Posterior cingulate gyrus (tissue), 11 donors: ENCODE data around the gene DCXR.

Experiments
- DNase-seq, 10 donors: peaks; one replicate each; pipeline versions ENCODE4 v3.0.0 to v3.0.0-alpha.2; 2020 to 2021; ENCODE audit warnings: mixed read lengths in 3 of 10
- intact Hi-C: fragments of 100-400 bp; cut with DNase I; formaldehyde crosslinking; loops from one replicate; pipeline ENCODE4 v1.15.1; 2023

DCXR gene

GRCh38 chr17:82076018-82076784 lies 38.7 kb upstream of the DCXR start:
- intact Hi-C loops, result no loop called here
- no peak for DNase-seq

GRCh38 chr17:82073446-82073845 lies 35.9 kb upstream of the DCXR start:
- intact Hi-C loops, result no loop called here

GRCh38 chr17:82072827-82073226 lies 35.3 kb upstream of the DCXR start:
- intact Hi-C loops, result no loop called here
- no peak for DNase-seq

More at GRCh38 chr17:82073446-82073845, 35.9 kb upstream of the DCXR start:
- no peak for DNase-seq

- intact Hi-C loops, result no loop called here
- DNase-seq, result no peak
These were observed 33.1 kb upstream of the DCXR start for GRCh38 chr17:82070611-82071010.

- intact Hi-C loops, result loop anchor here (1.0 kb wide), 1 partner anchor 13 kb away; no protein-coding TSS in a partner anchor
- peak in 7 of 10 donors; percentile 44 to 95 (median 62) for DNase-seq
These were observed 28.3 kb upstream of the DCXR start, which contains the start of gene DUS1L for GRCh38 chr17:82065638-82066303. Gene DUS1L (minus strand): TSS chr17:82065804. CDS start chr17:82065059, 745 bp downstream.

GRCh38 chr17:82065193-82065637 lies 27.7 kb upstream of the DCXR start:
- intact Hi-C loops, result loop anchor here (1.0 kb wide), 1 partner anchor 13 kb away; no protein-coding TSS in a partner anchor
- DNase-seq, result peak in 2 of 10 donors; percentile 73 to 75

- intact Hi-C loops, result loop anchor here (1.0 kb wide), 1 partner anchor 12 kb away; no protein-coding TSS in a partner anchor
- peak in 1 of 10 donors; percentile 77 for DNase-seq
These were observed 27.1 kb upstream of the DCXR start for GRCh38 chr17:82064433-82065192.

GRCh38 chr17:82063424-82064415 lies 26.2 kb upstream of the DCXR start:
- peak in 2 of 10 donors; percentile 1 to 56 for DNase-seq
- intact Hi-C loops, result no loop called here

GRCh38 chr17:82062984-82063368 lies 25.5 kb upstream of the DCXR start:
- peak in 2 of 10 donors; percentile 2 to 65 for DNase-seq

GRCh38 chr17:82062076-82062983 lies 24.8 kb upstream of the DCXR start:
- peak in 2 of 10 donors; percentile 5 to 81 for DNase-seq

More at GRCh38 chr17:82062984-82063368, 25.5 kb upstream of the DCXR start:
- intact Hi-C loops, result no loop called here

GRCh38 chr17:82061047-82061925 lies 23.8 kb upstream of the DCXR start:
- DNase-seq, result peak in 1 of 10 donors; percentile 81
- intact Hi-C loops, result no loop called here

More at GRCh38 chr17:82062076-82062983, 24.8 kb upstream of the DCXR start:
- intact Hi-C loops, result no loop called here

GRCh38 chr17:82060614-82061013 lies 23.1 kb upstream of the DCXR start:
- peak in 1 of 10 donors; percentile 82 for DNase-seq
- intact Hi-C loops, result no loop called here

- DNase-seq, result no peak
- intact Hi-C loops, result no loop called here
These were observed 22.5 kb upstream of the DCXR start for GRCh38 chr17:82060001-82060380.

GRCh38 chr17:82059272-82060000 lies 21.9 kb upstream of the DCXR start:
- intact Hi-C loops, result loop anchor here (5.0 kb wide), 1 partner anchor 38 kb away; the partner anchor contains the start of gene FASN
- no peak for DNase-seq

GRCh38 chr17:82058855-82059249 lies 21.4 kb upstream of the DCXR start:
- DNase-seq, result no peak
- intact Hi-C loops, result loop anchor here (5.0 kb wide), 1 partner anchor 38 kb away; the partner anchor contains the start of gene FASN

- DNase-seq, result no peak
These were observed 20.8 kb upstream of the DCXR start for GRCh38 chr17:82058230-82058854.

More at GRCh38 chr17:82058230-82058854, 20.8 kb upstream of the DCXR start:
- intact Hi-C loops, result loop anchor here (5.0 kb wide), 1 partner anchor 39 kb away; the partner anchor contains the start of gene FASN
